ENCODE results near the gene TBX10. TPM values are rescaled to one million over a fixed set of nuclear protein-coding genes. Genes with fewer than 3 reads are reported as not detected.

TBX10 gene
- polyA plus RNA-seq, 1 of the 3 experiments (the other 2 are of a cell fraction) = not detected

DNA sequence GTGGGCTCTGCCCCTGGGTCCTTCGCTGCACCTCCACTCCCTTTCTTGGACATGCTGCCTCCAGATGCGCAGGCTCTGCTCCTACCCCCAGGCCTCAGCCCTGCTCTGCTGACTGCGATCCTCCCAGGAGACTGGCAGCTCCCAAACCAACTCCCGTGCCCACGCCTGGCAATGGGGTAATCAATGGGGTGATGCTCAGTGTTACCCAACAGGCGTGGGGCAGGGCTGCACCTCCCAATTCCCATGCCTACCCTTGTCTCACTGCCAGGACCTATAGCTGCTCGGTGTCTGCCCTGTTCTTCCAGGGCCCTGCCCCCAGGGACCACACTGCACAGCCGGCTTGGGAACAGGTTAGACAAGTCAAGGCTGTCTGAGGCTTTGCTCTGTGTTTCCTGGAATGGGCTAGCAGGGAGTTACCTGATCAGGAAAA is 34.9 kb upstream of the TBX10 start, which contains the start of gene ALDH3B2:
ALDH3B2 (minus strand) TSS at position 182 of the 430 bp plus-strand sequence. CDS start 7,688 bp downstream, outside the sequence.
- Histone ChIP-seq H3K9me2 (no peaks in the 10 kb centered on the region), H3F3A (replicated peaks; ENCODE audit: insufficient read depth) (no peaks in the 10 kb centered on the region), H3K9me3 (no peaks in the 10 kb centered on the region), H3K4me3 (ENCODE audit: low read depth in 2 of 2, low read length in 1 of 2) (no peak within 1 kb of the TSS), H2AFZ (ENCODE audit: low read depth) (no peak within 1 kb of the TSS), H4K20me1 (ENCODE audit: insufficient read depth) (no peaks in the 10 kb centered on the region), H3K36me3 (replicated peaks in 1 of 2; ENCODE audit: control insufficient read depth in 1 of 2, insufficient read depth in 2 of 2, low read length in 1 of 2) (no peaks in the 10 kb centered on the region), H3K4me2 (no peak within 1 kb of the TSS), H3K79me2 (ENCODE audit: insufficient read depth) (no peaks in the 10 kb centered on the region), H3K4me1 (ENCODE audit: control insufficient read depth in 1 of 2, insufficient read depth in 2 of 2, low read depth in 1 of 2, low read length in 1 of 2) (no peaks in the 10 kb centered on the region), H3K9ac (no peak within 1 kb of the TSS), H3K27ac (ENCODE audit: low read depth in 2 of 2, low read length in 1 of 2) (no peak within 1 kb of the TSS), H3K27me3 (ENCODE audit: insufficient read depth) (peaks cover 7% of the 10 kb centered on the region; the same call in 1 of the 2 replicates)
- ChIA-PET POLR2A (no interaction called here), CTCF (interaction anchor here (0.8 to 2.0 kb wide), 4 partner anchors 15 to 46 kb away, joined by 3 to 9 read pairs (median 4); no protein-coding TSS in a partner anchor)
- TF ChIP-seq MEF2A (IDR thresholded peaks at IDR 0.05; ENCODE audit: borderline replicate concordance, low read depth) = no peak
- TF ChIP-seq SMC3 (IDR thresholded peaks at IDR 0.05; ENCODE audit: low read depth, low read length) = no peak
- TF ChIP-seq MXI1 (IDR thresholded peaks at IDR 0.05; ENCODE audit: low read depth, low read length) = no peak
- no peak for TF ChIP-seq EP300 (IDR thresholded peaks at IDR 0.05; ENCODE audit: borderline replicate concordance in 1 of 2, low read depth in 1 of 2, low read length in 1 of 2)
- TF ChIP-seq RXRA (IDR thresholded peaks at IDR 0.05; ENCODE audit: borderline replicate concordance, low read depth) = no peak
- TF ChIP-seq, protein P1, sequence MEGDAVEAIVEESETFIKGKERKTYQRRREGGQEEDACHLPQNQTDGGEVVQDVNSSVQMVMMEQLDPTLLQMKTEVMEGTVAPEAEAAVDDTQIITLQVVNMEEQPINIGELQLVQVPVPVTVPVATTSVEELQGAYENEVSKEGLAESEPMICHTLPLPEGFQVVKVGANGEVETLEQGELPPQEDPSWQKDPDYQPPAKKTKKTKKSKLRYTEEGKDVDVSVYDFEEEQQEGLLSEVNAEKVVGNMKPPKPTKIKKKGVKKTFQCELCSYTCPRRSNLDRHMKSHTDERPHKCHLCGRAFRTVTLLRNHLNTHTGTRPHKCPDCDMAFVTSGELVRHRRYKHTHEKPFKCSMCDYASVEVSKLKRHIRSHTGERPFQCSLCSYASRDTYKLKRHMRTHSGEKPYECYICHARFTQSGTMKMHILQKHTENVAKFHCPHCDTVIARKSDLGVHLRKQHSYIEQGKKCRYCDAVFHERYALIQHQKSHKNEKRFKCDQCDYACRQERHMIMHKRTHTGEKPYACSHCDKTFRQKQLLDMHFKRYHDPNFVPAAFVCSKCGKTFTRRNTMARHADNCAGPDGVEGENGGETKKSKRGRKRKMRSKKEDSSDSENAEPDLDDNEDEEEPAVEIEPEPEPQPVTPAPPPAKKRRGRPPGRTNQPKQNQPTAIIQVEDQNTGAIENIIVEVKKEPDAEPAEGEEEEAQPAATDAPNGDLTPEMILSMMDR (IDR thresholded peaks at IDR 0.05) = no peak
- TF ChIP-seq JUND (IDR thresholded peaks at IDR 0.05) = no peak
- no peak for TF ChIP-seq GABPA (IDR thresholded peaks at IDR 0.05; ENCODE audit: low read depth)
- TF ChIP-seq FOXJ3 (CRISPR knock-in tag; IDR thresholded peaks at IDR 0.05) = no peak
- TF ChIP-seq NFIC (IDR thresholded peaks at IDR 0.05; ENCODE audit: borderline replicate concordance) = no peak
- TF ChIP-seq, protein P2, sequence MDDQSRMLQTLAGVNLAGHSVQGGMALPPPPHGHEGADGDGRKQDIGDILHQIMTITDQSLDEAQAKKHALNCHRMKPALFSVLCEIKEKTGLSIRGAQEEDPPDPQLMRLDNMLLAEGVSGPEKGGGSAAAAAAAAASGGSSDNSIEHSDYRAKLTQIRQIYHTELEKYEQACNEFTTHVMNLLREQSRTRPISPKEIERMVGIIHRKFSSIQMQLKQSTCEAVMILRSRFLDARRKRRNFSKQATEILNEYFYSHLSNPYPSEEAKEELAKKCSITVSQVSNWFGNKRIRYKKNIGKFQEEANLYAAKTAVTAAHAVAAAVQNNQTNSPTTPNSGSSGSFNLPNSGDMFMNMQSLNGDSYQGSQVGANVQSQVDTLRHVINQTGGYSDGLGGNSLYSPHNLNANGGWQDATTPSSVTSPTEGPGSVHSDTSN (IDR thresholded peaks at IDR 0.05) = no peak
- TF ChIP-seq, protein P3, sequence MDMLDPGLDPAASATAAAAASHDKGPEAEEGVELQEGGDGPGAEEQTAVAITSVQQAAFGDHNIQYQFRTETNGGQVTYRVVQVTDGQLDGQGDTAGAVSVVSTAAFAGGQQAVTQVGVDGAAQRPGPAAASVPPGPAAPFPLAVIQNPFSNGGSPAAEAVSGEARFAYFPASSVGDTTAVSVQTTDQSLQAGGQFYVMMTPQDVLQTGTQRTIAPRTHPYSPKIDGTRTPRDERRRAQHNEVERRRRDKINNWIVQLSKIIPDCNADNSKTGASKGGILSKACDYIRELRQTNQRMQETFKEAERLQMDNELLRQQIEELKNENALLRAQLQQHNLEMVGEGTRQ (IDR thresholded peaks at IDR 0.05; ENCODE audit: borderline replicate concordance, low read depth, low read length) = no peak
- TF ChIP-seq TCF12 (IDR thresholded peaks at IDR 0.05) = no peak
- TF ChIP-seq, protein P4, sequence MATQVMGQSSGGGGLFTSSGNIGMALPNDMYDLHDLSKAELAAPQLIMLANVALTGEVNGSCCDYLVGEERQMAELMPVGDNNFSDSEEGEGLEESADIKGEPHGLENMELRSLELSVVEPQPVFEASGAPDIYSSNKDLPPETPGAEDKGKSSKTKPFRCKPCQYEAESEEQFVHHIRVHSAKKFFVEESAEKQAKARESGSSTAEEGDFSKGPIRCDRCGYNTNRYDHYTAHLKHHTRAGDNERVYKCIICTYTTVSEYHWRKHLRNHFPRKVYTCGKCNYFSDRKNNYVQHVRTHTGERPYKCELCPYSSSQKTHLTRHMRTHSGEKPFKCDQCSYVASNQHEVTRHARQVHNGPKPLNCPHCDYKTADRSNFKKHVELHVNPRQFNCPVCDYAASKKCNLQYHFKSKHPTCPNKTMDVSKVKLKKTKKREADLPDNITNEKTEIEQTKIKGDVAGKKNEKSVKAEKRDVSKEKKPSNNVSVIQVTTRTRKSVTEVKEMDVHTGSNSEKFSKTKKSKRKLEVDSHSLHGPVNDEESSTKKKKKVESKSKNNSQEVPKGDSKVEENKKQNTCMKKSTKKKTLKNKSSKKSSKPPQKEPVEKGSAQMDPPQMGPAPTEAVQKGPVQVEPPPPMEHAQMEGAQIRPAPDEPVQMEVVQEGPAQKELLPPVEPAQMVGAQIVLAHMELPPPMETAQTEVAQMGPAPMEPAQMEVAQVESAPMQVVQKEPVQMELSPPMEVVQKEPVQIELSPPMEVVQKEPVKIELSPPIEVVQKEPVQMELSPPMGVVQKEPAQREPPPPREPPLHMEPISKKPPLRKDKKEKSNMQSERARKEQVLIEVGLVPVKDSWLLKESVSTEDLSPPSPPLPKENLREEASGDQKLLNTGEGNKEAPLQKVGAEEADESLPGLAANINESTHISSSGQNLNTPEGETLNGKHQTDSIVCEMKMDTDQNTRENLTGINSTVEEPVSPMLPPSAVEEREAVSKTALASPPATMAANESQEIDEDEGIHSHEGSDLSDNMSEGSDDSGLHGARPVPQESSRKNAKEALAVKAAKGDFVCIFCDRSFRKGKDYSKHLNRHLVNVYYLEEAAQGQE (IDR thresholded peaks at IDR 0.05; ENCODE audit: low read depth, low read length) = no peak
- no peak for TF ChIP-seq NRF1 (IDR thresholded peaks at IDR 0.05; ENCODE audit: low read depth, low read length)
- no peak for TF ChIP-seq YY1 (IDR thresholded peaks at IDR 0.05; ENCODE audit: low read depth)
- TF ChIP-seq, protein P5, sequence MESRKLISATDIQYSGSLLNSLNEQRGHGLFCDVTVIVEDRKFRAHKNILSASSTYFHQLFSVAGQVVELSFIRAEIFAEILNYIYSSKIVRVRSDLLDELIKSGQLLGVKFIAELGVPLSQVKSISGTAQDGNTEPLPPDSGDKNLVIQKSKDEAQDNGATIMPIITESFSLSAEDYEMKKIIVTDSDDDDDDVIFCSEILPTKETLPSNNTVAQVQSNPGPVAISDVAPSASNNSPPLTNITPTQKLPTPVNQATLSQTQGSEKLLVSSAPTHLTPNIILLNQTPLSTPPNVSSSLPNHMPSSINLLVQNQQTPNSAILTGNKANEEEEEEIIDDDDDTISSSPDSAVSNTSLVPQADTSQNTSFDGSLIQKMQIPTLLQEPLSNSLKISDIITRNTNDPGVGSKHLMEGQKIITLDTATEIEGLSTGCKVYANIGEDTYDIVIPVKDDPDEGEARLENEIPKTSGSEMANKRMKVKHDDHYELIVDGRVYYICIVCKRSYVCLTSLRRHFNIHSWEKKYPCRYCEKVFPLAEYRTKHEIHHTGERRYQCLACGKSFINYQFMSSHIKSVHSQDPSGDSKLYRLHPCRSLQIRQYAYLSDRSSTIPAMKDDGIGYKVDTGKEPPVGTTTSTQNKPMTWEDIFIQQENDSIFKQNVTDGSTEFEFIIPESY (IDR thresholded peaks at IDR 0.05; ENCODE audit: borderline replicate concordance, low read depth) = no peak
- no peak for TF ChIP-seq FOXM1 (IDR thresholded peaks at IDR 0.05; ENCODE audit: low read depth)
- no peak for TF ChIP-seq EZH2phosphoT487 (IDR thresholded peaks at IDR 0.05; ENCODE audit: borderline replicate concordance, low read depth)
- TF ChIP-seq RCOR1 (IDR thresholded peaks at IDR 0.05; ENCODE audit: low read length) = no peak
- WGBS (ENCODE audit: low lambda C conversion rate) = 44% methylated on average over 7 of the region's 8 CpGs
- DNase-seq = no peak
